HepG2 (cell line): ENCODE measurements around the gene GPR27. TPM values are rescaled to one million over a fixed set of nuclear protein-coding genes. Genes with fewer than 3 reads are reported as not detected.

ENCODE experiments used
- ATAC-seq: fragments of 200-7000 bp; cut with Tn5 transposase; 3 replicates; pipeline ENCODE4 v1.9.1; 2020; ENCODE audit warnings: mild to moderate bottlenecking, moderate library complexity
- BruUV-seq: library from RNA; stranded (reverse); fragments of 400-500 nt; replicated peaks from 2 replicates; lab custom pipeline; 2021; lab: Mats Ljungman, UMichigan
- CTCF ChIA-PET: fragments of 300-600 bp; formaldehyde crosslinking; extraction: SDS; loops from one replicate; lab custom pipeline; 2021; ENCODE audit warnings: low total read pairs, inconsistent platforms, low intra/inter-chr PET ratio; lab: Yijun Ruan, JAX
- POLR2A ChIA-PET: fragments of 350-600 bp; sonication (Branson Sonifier 250); formaldehyde crosslinking; loops from one replicate; lab custom pipeline; 2020; ENCODE audit warnings: antibody characterized with exemption, inconsistent platforms; lab: Yijun Ruan, JAX
- DNase-seq: peaks from one replicate; pipeline ENCODE4 v3.0.0-alpha.2; 2015; ENCODE audit warnings: low spot score
- FAIRE-seq: peaks from 3 replicates; lab custom pipeline; 2011; peaks lifted over from hg19 to GRCh38; lab: Jason Lieb, UNC
- H2AFZ ChIP-seq: one replicate; pipeline ENCODE4 v1.6.1; 2011; ENCODE audit warnings: low read length, inconsistent platforms
- H3K27ac ChIP-seq: fragments of 300-600 bp; 3 replicates; pipeline ENCODE4 v1.8.0; 2011; ENCODE audit warnings: mixed run types, mild to moderate bottlenecking, mixed read lengths, low read length, inconsistent platforms; ENCODE audit not compliant: insufficient read depth; ENCODE audit errors: extremely low read length
- H3K27me3 ChIP-seq, 2 experiments: fragments of 200-600 bp in 1 of 2; 2 replicates in 1 of 2; 3 replicates in 1 of 2; pipeline versions ENCODE4 v1.6.0 to v1.8.0; 2011; ENCODE audit warnings: low read length in 2 of 2, mild to moderate bottlenecking in 2 of 2, moderate library complexity in 2 of 2, inconsistent platforms in 1 of 2; ENCODE audit not compliant: insufficient read depth in 2 of 2, control insufficient read depth in 1 of 2
- H3K36me3 ChIP-seq, 2 experiments: fragments of 200-600 bp in 1 of 2; replicated peaks in 1 of 2; 2 replicates in 1 of 2; 3 replicates in 1 of 2; pipeline versions ENCODE4 v1.5.1 to v1.8.0; 2011; ENCODE audit warnings: low read length in 2 of 2, inconsistent platforms in 1 of 2; ENCODE audit not compliant: insufficient read depth in 2 of 2, control insufficient read depth in 1 of 2
- H3K4me1 ChIP-seq: 2 replicates; pipeline ENCODE4 v1.5.1; 2012; ENCODE audit warnings: low read length, inconsistent platforms; ENCODE audit not compliant: insufficient read depth
- H3K4me2 ChIP-seq: 2 replicates; pipeline ENCODE4 v1.6.0; 2011; ENCODE audit warnings: low read depth, low read length, inconsistent platforms
- H3K4me3 ChIP-seq, 3 experiments: fragments of 200-600 bp in 1 of 3; sonication (generic), shearing (Covaris generic) in 1 of 3; replicated peaks in 1 of 3; 2 replicates each; pipeline ENCODE4 v1.5.1; 2011 to 2016; ENCODE audit warnings: low read length in 3 of 3, inconsistent platforms in 2 of 3, low read depth in 2 of 3, mild to moderate bottlenecking in 2 of 3, control low read depth in 1 of 3, mixed read lengths in 1 of 3; ENCODE audit not compliant: insufficient read depth in 1 of 3
- H3K79me2 ChIP-seq: one replicate; pipeline ENCODE4 v1.6.1; 2011; ENCODE audit warnings: low read length, inconsistent platforms; ENCODE audit not compliant: insufficient read depth
- H3K9ac ChIP-seq: 2 replicates; pipeline ENCODE4 v1.6.0; 2011; ENCODE audit warnings: mild to moderate bottlenecking, low read depth, low read length, inconsistent platforms; ENCODE audit not compliant: insufficient read depth
- H3K9me3 ChIP-seq: 2 replicates; pipeline ENCODE4 v1.5.1; 2012; ENCODE audit warnings: mild to moderate bottlenecking, low read length
- H4K20me1 ChIP-seq: 2 replicates; pipeline ENCODE4 v1.6.0; 2011; ENCODE audit warnings: inconsistent platforms, mild to moderate bottlenecking, low read length, moderate library complexity; ENCODE audit not compliant: insufficient read depth
- DMAP1 ChIP-seq: IDR thresholded peaks from 2 replicates; pipeline ENCODE4 v1.6.1; 2016
- KAT2B ChIP-seq: fragments of 150-350 bp; IDR thresholded peaks from 2 replicates; pipeline ENCODE4 v1.6.1; 2014; ENCODE audit warnings: low read depth, low read length, borderline replicate concordance
- NFE2L1 ChIP-seq: sonication (generic); formaldehyde crosslinking; IDR thresholded peaks from 2 replicates; pipeline ENCODE4 v1.4.0; 2020; ENCODE audit warnings: missing genetic modification reagents, mild to moderate bottlenecking, borderline replicate concordance
- POGZ ChIP-seq: sonication (generic); formaldehyde crosslinking; IDR thresholded peaks from 2 replicates; pipeline ENCODE4 v1.4.0; 2020; ENCODE audit warnings: mild to moderate bottlenecking, missing genetic modification reagents
- SMARCC2 ChIP-seq: fragments of 450-650 bp; IDR thresholded peaks from 2 replicates; pipeline ENCODE4 v1.6.1; 2017; ENCODE audit warnings: antibody characterized with exemption, mild to moderate bottlenecking
- TBX2 ChIP-seq: sonication (generic); formaldehyde crosslinking; IDR thresholded peaks from 2 replicates; pipeline ENCODE4 v1.5.0; 2020; ENCODE audit warnings: missing genetic modification reagents, mild to moderate bottlenecking, borderline replicate concordance
- TIGD3 ChIP-seq: sonication (generic); formaldehyde crosslinking; IDR thresholded peaks from 2 replicates; pipeline ENCODE4 v1.5.1; 2020; ENCODE audit warnings: mild to moderate bottlenecking, missing genetic modification reagents, borderline replicate concordance
- ZFP90 ChIP-seq: sonication (generic); formaldehyde crosslinking; IDR thresholded peaks from 2 replicates; pipeline ENCODE4 v1.8.0; 2022; ENCODE audit warnings: missing genetic modification reagents, mild to moderate bottlenecking, inconsistent platforms, borderline replicate concordance
- ZNF619 ChIP-seq: sonication (generic); formaldehyde crosslinking; IDR thresholded peaks from 2 replicates; pipeline ENCODE4 v1.4.0; 2020; ENCODE audit warnings: mild to moderate bottlenecking, missing genetic modification reagents
- ZNF768 ChIP-seq: sonication (generic); formaldehyde crosslinking; IDR thresholded peaks from 2 replicates; pipeline ENCODE4 v1.4.0; 2020; ENCODE audit warnings: missing genetic modification reagents
- WGBS: methylation state at CpG from one replicate; pipeline ENCODE4 v1.1.6; 2017; ENCODE audit warnings: low lambda C conversion rate; 5-methylcytosine and 5-hydroxymethylcytosine counted together
- in situ Hi-C: cut with HindIII; loops from 2 replicates; pipeline ENCODE4 v1.10.0; 2017; ENCODE audit warnings: low pct_unique_long_range_greater_than_20kb; ENCODE audit not compliant: extremely low pct_ligation_motif_present
- intact Hi-C: fragments of 100-400 bp; cut with micrococcal nuclease; formaldehyde crosslinking; loops from one replicate; pipeline ENCODE4 v1.10.0; 2022; ENCODE audit not compliant: unreplicated experiment
- polyA plus RNA-seq, 8 experiments: library from polyadenylated mRNA; depleted of rRNA in 3 of 8; stranded (reverse) in 7 of 8; unstranded in 1 of 8; fragments of >200 nt; fragmentation: Illumina TruSeq in 4 of 8; extraction: Trizol in 4 of 8; gene quantifications; 2 replicates each; pipeline versions ENCODE4 v1.2.1 to v1.2.3, GENCODE V29; 2011 to 2016; ENCODE audit warnings: low read depth in 4 of 8, missing spikeins in 1 of 8, mixed read lengths in 1 of 8; ENCODE audit not compliant: insufficient read depth in 1 of 8
- total RNA-seq, 5 experiments: library from RNA; depleted of rRNA; stranded (reverse); fragments of >200 nt; fragmentation: Illumina TruSeq; extraction: Trizol; gene quantifications; 2 replicates each; pipeline ENCODE4 v1.2.3, GENCODE V29; 2016; ENCODE audit warnings: low read depth in 1 of 5
- TF ChIP-seq, protein P1 (sequence below): sonication (generic); formaldehyde crosslinking; conservative IDR thresholded peaks from 2 replicates; pipeline ENCODE4 v1.4.0; 2020; ENCODE audit warnings: missing genetic modification reagents

Gene GPR27
- total and polyA plus RNA-seq, 2 of the 13 experiments (the other 11 are each of a cell fraction or from before 2014, with no cell fraction given) = not detected

DNA sequence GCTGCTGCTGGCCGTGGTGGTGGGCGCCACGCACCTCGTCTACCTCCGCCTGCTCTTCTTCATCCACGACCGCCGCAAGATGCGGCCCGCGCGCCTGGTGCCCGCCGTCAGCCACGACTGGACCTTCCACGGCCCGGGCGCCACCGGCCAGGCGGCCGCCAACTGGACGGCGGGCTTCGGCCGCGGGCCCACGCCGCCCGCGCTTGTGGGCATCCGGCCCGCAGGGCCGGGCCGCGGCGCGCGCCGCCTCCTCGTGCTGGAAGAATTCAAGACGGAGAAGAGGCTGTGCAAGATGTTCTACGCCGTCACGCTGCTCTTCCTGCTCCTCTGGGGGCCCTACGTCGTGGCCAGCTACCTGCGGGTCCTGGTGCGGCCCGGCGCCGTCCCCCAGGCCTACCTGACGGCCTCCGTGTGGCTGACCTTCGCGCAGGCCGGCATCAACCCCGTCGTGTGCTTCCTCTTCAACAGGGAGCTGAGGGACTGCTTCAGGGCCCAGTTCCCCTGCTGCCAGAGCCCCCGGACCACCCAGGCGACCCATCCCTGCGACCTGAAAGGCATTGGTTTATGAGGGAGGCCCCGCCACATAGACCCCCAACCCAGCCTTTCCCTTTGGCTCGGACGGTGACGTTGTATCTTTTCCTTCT lies 1.1 kb downstream of the GPR27 start:
- Histone ChIP-seq H2AFZ (no peak overlapping the region), H3K9me3 (no peaks in the 10 kb centered on the region), H3K27me3 (peaks cover 6 to 55% of the 10 kb centered on the region in 2 experiments), H3K4me1 (no peaks in the 10 kb centered on the region), H3K79me2 (no peaks in the 10 kb centered on the region), H3K9ac (no peak overlapping the region), H3K27ac (no peak overlapping the region), H4K20me1 (no peaks in the 10 kb centered on the region), H3K4me3 (no peak overlapping the region), H3K36me3 (no peaks in the 10 kb centered on the region), H3K4me2 (no peak overlapping the region)
- ATAC-seq (no peak), FAIRE-seq (no peak), DNase-seq (no peak)
- BruUV-seq = no TSS peak
- ChIA-PET CTCF (no interaction called here), POLR2A (no interaction called here)
- 64% methylated on average over 28 of the region's 65 CpGs for WGBS
- intact Hi-C loops (no loop called here), in situ Hi-C loops (no loop called here)
- TF ChIP-seq SMARCC2 (no peak), NFE2L1 (CRISPR knock-in tag) (no peak), DMAP1 (CRISPR knock-in tag) (no peak), ZNF619 (CRISPR knock-in tag) (no peak), KAT2B (no peak), TBX2 (CRISPR knock-in tag) (no peak), TIGD3 (CRISPR knock-in tag) (no peak), ZFP90 (CRISPR knock-in tag) (no peak), ZNF768 (CRISPR knock-in tag) (no peak), POGZ (CRISPR knock-in tag) (no peak)
- TF ChIP-seq, protein P1, sequence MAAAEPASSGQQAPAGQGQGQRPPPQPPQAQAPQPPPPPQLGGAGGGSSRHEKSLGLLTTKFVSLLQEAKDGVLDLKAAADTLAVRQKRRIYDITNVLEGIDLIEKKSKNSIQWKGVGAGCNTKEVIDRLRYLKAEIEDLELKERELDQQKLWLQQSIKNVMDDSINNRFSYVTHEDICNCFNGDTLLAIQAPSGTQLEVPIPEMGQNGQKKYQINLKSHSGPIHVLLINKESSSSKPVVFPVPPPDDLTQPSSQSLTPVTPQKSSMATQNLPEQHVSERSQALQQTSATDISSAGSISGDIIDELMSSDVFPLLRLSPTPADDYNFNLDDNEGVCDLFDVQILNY (CRISPR knock-in tag) = no peak
